ENCODE measurements around the gene LRP3. TPM values are rescaled to one million over a fixed set of nuclear protein-coding genes. Genes with fewer than 3 reads are reported as not detected.
"Not testable (repeated sequence)": the region's sequence is repeated elsewhere in the genome, so short reads cannot be mapped to it uniquely, and the experiment has no call there.

The LRP3 gene
- total and polyA plus RNA-seq, 9 donors: 1.2 to 138 (median 82.7) TPM

DNA sequence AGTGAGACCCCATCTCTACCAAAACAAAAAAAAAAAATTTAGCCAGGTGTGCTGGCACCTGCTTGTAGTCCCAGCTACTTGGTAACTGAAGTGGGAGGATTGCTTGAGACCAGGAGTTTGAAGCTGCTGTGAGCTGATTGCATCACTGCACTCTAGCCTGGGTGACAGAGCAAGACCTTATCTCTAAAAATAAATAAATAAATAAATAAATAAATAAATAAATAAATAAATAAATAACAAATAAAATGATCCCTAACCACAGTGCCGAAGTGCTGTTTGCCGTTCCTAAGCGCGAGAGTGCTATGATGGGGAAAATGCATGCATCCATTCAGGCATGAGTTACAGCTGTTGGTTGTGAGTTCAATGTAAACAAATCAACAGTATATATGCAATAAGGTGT, 35.0 kb upstream of the LRP3 start:
- Histone ChIP-seq H3K27me3 (no peaks in the 10 kb centered on the region), H3K4me1 (ENCODE audit: insufficient read depth) (no peaks in the 10 kb centered on the region), H3K36me3 (no peaks in the 10 kb centered on the region), H3K9me3 (no peaks in the 10 kb centered on the region), H3K27ac (no peak overlapping the region), H3K4me3 (no peak overlapping the region)
- no peak for DNase-seq
- 87 to 95% (median 95%) methylated on average over 4 of the region's 4 CpGs for WGBS, 3 donors
- TF ChIP-seq, protein P1, sequence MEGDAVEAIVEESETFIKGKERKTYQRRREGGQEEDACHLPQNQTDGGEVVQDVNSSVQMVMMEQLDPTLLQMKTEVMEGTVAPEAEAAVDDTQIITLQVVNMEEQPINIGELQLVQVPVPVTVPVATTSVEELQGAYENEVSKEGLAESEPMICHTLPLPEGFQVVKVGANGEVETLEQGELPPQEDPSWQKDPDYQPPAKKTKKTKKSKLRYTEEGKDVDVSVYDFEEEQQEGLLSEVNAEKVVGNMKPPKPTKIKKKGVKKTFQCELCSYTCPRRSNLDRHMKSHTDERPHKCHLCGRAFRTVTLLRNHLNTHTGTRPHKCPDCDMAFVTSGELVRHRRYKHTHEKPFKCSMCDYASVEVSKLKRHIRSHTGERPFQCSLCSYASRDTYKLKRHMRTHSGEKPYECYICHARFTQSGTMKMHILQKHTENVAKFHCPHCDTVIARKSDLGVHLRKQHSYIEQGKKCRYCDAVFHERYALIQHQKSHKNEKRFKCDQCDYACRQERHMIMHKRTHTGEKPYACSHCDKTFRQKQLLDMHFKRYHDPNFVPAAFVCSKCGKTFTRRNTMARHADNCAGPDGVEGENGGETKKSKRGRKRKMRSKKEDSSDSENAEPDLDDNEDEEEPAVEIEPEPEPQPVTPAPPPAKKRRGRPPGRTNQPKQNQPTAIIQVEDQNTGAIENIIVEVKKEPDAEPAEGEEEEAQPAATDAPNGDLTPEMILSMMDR (IDR thresholded peaks at IDR 0.05): no peak
- TF ChIP-seq EP300 (IDR thresholded peaks at IDR 0.05): no peak
- no peak for TF ChIP-seq POLR2A (IDR thresholded peaks at IDR 0.05)
- intact Hi-C loops (cut with DNase I): no loop called here

DNA sequence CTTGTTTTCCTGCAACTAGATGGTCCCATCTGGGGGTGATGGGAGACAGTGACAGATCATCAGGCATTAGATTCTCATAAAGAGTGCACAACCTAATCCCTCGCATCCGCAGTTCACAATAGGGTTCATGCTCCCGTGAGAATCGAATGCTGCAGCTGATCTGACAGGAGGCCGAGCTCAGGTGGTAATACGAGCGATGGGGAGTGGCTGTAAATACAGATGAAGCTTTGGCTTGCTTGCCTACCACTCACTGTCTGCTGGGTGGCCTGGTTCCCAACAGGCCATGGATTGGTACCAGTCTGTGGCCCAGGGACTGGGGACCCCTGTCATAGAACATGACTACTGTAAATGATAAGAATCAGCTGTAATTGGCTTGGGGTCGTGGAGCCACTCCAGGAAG, 34.2 kb upstream of the LRP3 start:
- intact Hi-C loops (cut with DNase I): no loop called here
- H3K4me3 ChIP-seq: no peak overlapping the region
- no peak overlapping the region for H3K27ac ChIP-seq
- DNase-seq: no peak
- H3K9me3 ChIP-seq: no peaks in the 10 kb centered on the region
- WGBS, 3 donors: 85 to 95% (median 92%) methylated on average over 8 of the region's 8 CpGs
- no peaks in the 10 kb centered on the region for H3K36me3 ChIP-seq
- no peaks in the 10 kb centered on the region for H3K4me1 ChIP-seq (ENCODE audit: insufficient read depth)
- TF ChIP-seq EP300 (IDR thresholded peaks at IDR 0.05): no peak
- no peak for TF ChIP-seq POLR2A (IDR thresholded peaks at IDR 0.05)
- TF ChIP-seq, protein P1 (IDR thresholded peaks at IDR 0.05): no peak
- no peaks in the 10 kb centered on the region for H3K27me3 ChIP-seq

DNA sequence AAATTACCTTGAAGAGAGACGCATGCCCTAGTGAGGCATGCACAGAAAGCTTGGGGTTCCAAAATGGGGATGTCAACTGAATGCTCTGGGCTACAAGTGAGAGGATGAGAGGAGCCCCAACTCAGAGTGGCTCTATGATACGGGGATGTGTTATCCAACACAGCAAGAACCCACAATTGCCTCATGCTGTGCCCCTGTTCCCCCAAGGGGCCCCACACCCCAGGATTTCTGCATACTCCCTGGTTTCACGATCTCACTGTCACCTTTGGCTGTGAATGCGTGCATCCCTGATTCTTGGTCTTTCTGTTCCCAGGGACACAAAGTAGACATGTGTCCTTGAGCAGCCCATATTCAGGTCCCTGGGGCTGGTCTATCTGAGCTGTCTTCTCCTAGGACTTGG, 32.9 kb upstream of the LRP3 start:
- Histone ChIP-seq H3K4me3 (no peak overlapping the region), H3K27ac (no peak overlapping the region), H3K9me3 (no peaks in the 10 kb centered on the region), H3K27me3 (no peaks in the 10 kb centered on the region), H3K36me3 (no peaks in the 10 kb centered on the region), H3K4me1 (ENCODE audit: insufficient read depth) (no peaks in the 10 kb centered on the region)
- intact Hi-C loops (cut with DNase I): no loop called here
- no peak for DNase-seq
- WGBS, 3 donors: 60 to 83% (median 77%) methylated on average over 3 to 4 of the region's 4 CpGs
- TF ChIP-seq EP300 (IDR thresholded peaks at IDR 0.05) (no peak), POLR2A (IDR thresholded peaks at IDR 0.05) (no peak)
- TF ChIP-seq, protein P1 (IDR thresholded peaks at IDR 0.05): no peak

DNA sequence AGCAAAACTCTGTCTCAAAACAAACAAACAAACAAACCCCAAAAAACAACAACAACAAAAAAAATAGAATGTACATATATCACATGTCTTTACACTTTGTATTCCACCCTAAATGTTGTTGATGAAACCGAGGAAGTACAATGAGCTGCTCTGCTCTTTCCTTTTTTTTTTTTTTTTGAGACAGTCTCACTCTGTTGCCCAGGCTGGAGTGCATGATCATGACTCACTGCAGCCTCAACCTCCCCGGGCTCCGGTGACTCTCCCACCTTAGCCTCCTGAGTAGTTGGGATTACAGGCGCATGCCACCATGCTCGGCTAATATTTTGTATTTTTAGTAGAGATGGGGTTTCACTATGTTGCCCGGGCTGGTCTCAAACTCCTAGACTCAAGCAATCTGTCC, 30.6 kb upstream of the LRP3 start:
- Histone ChIP-seq H3K27ac (no peak overlapping the region), H3K4me3 (no peak overlapping the region), H3K4me1 (ENCODE audit: insufficient read depth) (no peaks in the 10 kb centered on the region), H3K27me3 (no peaks in the 10 kb centered on the region), H3K36me3 (no peaks in the 10 kb centered on the region), H3K9me3 (no peaks in the 10 kb centered on the region)
- no peak for TF ChIP-seq POLR2A (IDR thresholded peaks at IDR 0.05)
- no peak for TF ChIP-seq EP300 (IDR thresholded peaks at IDR 0.05)
- TF ChIP-seq, protein P1 (IDR thresholded peaks at IDR 0.05): no peak
- 82 to 90% (median 88%) methylated on average over 6 of the region's 6 CpGs for WGBS, 3 donors
- DNase-seq: no peak
- intact Hi-C loops (cut with DNase I): no loop called here

DNA sequence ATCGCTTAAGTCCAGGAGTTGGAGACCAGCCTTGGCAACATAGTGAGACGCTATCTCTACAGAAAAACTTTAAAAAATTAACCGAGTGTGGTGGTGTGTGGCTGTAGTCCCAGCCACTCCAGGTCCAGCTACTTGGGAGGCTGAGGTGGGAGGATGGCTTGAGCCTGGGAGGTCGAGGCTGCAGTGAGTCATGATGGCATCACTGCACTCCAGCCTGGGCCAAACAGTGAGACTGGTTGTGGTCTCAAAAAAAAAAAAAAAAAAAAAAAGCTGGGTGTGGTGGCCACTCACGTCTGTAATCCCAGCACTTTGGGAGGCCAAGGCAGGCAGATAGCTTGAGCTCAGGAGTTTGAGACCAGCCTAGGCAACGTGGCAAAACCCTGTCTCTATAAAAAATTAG, 28.1 kb upstream of the LRP3 start:
- H3K27ac ChIP-seq; H3K4me3 ChIP-seq; H3K9me3 ChIP-seq; intact Hi-C loops (cut with DNase I); H3K36me3 ChIP-seq; H3K27me3 ChIP-seq; DNase-seq; H3K4me1 ChIP-seq (ENCODE audit: insufficient read depth): not testable (repeated sequence)
- 54 to 60% (median 55%) methylated on average over 6 of the region's 6 CpGs for WGBS, 3 donors

All from ovary (tissue), 9 donors.